NCI-H2196 (cell line): ENCODE data around the gene SRP72.
"Not testable (repeated sequence)": the region's sequence is repeated elsewhere in the genome, so short reads cannot be mapped to it uniquely, and the experiment has no call there.

Experiments used
- DNase-seq: peaks from one replicate; lab custom pipeline; 2025; ENCODE audit not compliant: unreplicated experiment; lab: John Stamatoyannopoulos, UW

The SRP72 gene

GRCh38 chr4:56467284-56468096 lies at the start of gene SRP72:
TSS of gene SRP72 (plus strand) at chr4:56467617. CDS start at chr4:56467636, 19 bp downstream.
- peak; percentile 70 for DNase-seq

- no peak for DNase-seq
Measured at GRCh38 chr4:56424176-56424575, 43.2 kb upstream of the SRP72 start.

GRCh38 chr4:56424697-56425514 lies 42.5 kb upstream of the SRP72 start:
- DNase-seq, result no peak

GRCh38 chr4:56425518-56425917 lies 41.9 kb upstream of the SRP72 start:
- no peak for DNase-seq

- DNase-seq, result no peak
Measured at GRCh38 chr4:56426273-56426672, 41.1 kb upstream of the SRP72 start.

- no peak for DNase-seq
Measured at GRCh38 chr4:56427179-56427578, 40.2 kb upstream of the SRP72 start.

GRCh38 chr4:56430203-56430602 lies 37.2 kb upstream of the SRP72 start:
- no peak for DNase-seq

- DNase-seq, result no peak
Measured at GRCh38 chr4:56433280-56433679, 34.1 kb upstream of the SRP72 start.

GRCh38 chr4:56434599-56435139 lies 32.7 kb upstream of the SRP72 start:
- peak; percentile 1 for DNase-seq

- DNase-seq, result peak; percentile 87
Measured at GRCh38 chr4:56435140-56435926, 32.1 kb upstream of the SRP72 start, which contains the start of gene PPAT. TSS of gene PPAT (minus strand) at chr4:56435615. CDS start at chr4:56435477, 138 bp downstream.

- no peak for DNase-seq
Measured at GRCh38 chr4:56438766-56439165, 28.7 kb upstream of the SRP72 start.

- no peak for DNase-seq
Measured at GRCh38 chr4:56440983-56441382, 26.4 kb upstream of the SRP72 start.

- DNase-seq, result no peak
Measured at GRCh38 chr4:56444719-56445118, 22.7 kb upstream of the SRP72 start.

- DNase-seq, result no peak
Measured at GRCh38 chr4:56445699-56446098, 21.7 kb upstream of the SRP72 start.

GRCh38 chr4:56448301-56448700 lies 19.1 kb upstream of the SRP72 start:
- no peak for DNase-seq

GRCh38 chr4:56449475-56449874 lies 17.9 kb upstream of the SRP72 start:
- DNase-seq, result not testable (repeated sequence)

- no peak for DNase-seq
Measured at GRCh38 chr4:56450342-56450741, 17.1 kb upstream of the SRP72 start.

GRCh38 chr4:56460085-56460484 lies 7.3 kb upstream of the SRP72 start:
- DNase-seq, result no peak

- no peak for DNase-seq
Measured at GRCh38 chr4:56462157-56462556, 5.3 kb upstream of the SRP72 start.

- no peak for DNase-seq
Measured at GRCh38 chr4:56463711-56464110, 3.7 kb upstream of the SRP72 start.

GRCh38 chr4:56464581-56464980 lies 2.8 kb upstream of the SRP72 start:
- no peak for DNase-seq
